A673 (cell line): ENCODE results near the gene GIN1. TPM values are rescaled to one million over a fixed set of nuclear protein-coding genes. Genes with fewer than 3 reads are reported as not detected.
A peak's percentile ranks its signal among the peaks of the same experiment; 100 is the strongest.

Experiments used
- BruUV-seq: library from RNA; stranded (reverse); fragments of 400-500 nt; replicated peaks from 2 replicates; lab custom pipeline; 2021; lab: Mats Ljungman, UMichigan
- CTCF ChIA-PET: fragments of 300-600 bp; sonication (Branson Sonifier 250); formaldehyde crosslinking; loops from one replicate; lab custom pipeline; 2022; ENCODE audit warnings: antibody characterized with exemption; lab: Charles Lee
- POLR2A ChIA-PET: fragments of 300-600 bp; sonication (Branson Sonifier 250); formaldehyde crosslinking; loops from one replicate; lab custom pipeline; 2022; ENCODE audit warnings: antibody characterized with exemption; ENCODE audit not compliant: low non-redundant PET; lab: Charles Lee
- DNase-seq: peaks from one replicate; pipeline ENCODE4 v3.0.0-alpha.2; 2015; ENCODE audit warnings: low spot score
- H3K27ac ChIP-seq: fragments of 200-600 bp; sonication (generic); 2 replicates; pipeline ENCODE4 v1.5.1; 2016; ENCODE audit warnings: mixed run types, low read depth, mild to moderate bottlenecking, mixed read lengths, antibody characterized with exemption, low read length; ENCODE audit not compliant: poor library complexity, severe bottlenecking
- H3K27me3 ChIP-seq: fragments of 200-600 bp; sonication (generic); replicated peaks from 2 replicates; pipeline ENCODE4 v1.6.1; 2017; ENCODE audit warnings: mixed run types, low read depth, mild to moderate bottlenecking, mixed read lengths, antibody characterized with exemption, low read length; ENCODE audit not compliant: insufficient read depth, poor library complexity
- H3K36me3 ChIP-seq: fragments of 200-600 bp; sonication (generic); 2 replicates; pipeline ENCODE4 v1.6.1; 2016; ENCODE audit warnings: mixed run types, mild to moderate bottlenecking, mixed read lengths, antibody characterized with exemption, low read length; ENCODE audit not compliant: insufficient read depth, poor library complexity, severe bottlenecking
- H3K4me1 ChIP-seq: fragments of 200-600 bp; sonication (generic); 2 replicates; pipeline ENCODE4 v1.6.1; 2017; ENCODE audit warnings: mixed run types, mild to moderate bottlenecking, mixed read lengths, antibody characterized with exemption, low read length; ENCODE audit not compliant: insufficient read depth, poor library complexity, severe bottlenecking
- H3K4me3 ChIP-seq: fragments of 200-600 bp; sonication (generic); 2 replicates; pipeline ENCODE4 v1.5.1; 2016; ENCODE audit warnings: low read depth, mixed run types, mild to moderate bottlenecking, mixed read lengths, low read length; ENCODE audit not compliant: poor library complexity, severe bottlenecking
- H3K9me3 ChIP-seq: fragments of 200-600 bp; sonication (generic); 2 replicates; pipeline ENCODE4 v1.6.1; 2016; ENCODE audit warnings: mixed run types, low read depth, mild to moderate bottlenecking, mixed read lengths, antibody characterized with exemption, low read length; ENCODE audit not compliant: poor library complexity, severe bottlenecking
- CTCF ChIP-seq: fragments of 300-800, 200-600 bp; sonication (generic); conservative IDR thresholded peaks from 2 replicates; pipeline ENCODE4 v1.5.1; 2017; ENCODE audit warnings: low read depth, mild to moderate bottlenecking, antibody characterized with exemption, low read length, moderate library complexity, mixed read lengths
- EZH2 ChIP-seq: fragments of 200-600 bp; sonication (generic); IDR thresholded peaks from 2 replicates; pipeline ENCODE4 v1.6.1; 2017; ENCODE audit warnings: borderline replicate concordance, low read depth, mild to moderate bottlenecking, mixed read lengths, antibody characterized with exemption, low read length; ENCODE audit not compliant: poor library complexity, severe bottlenecking
- intact Hi-C: fragments of 100-400 bp; cut with micrococcal nuclease; formaldehyde crosslinking; loops from one replicate; pipeline ENCODE4 v1.10.0; 2022; ENCODE audit not compliant: unreplicated experiment
- total RNA-seq: library from RNA; stranded (reverse); gene quantifications from 2 replicates; pipeline ENCODE4 v1.2.3, GENCODE V29; 2021

GIN1 gene
- total RNA-seq, 1 experiment from 2014 or later = 12.5 TPM

- BruUV-seq = no TSS peak
- H3K4me1 ChIP-seq = peaks cover 5% of the 10 kb centered on the region
- ChIA-PET POLR2A (no interaction called here), CTCF (no interaction called here)
- H3K36me3 ChIP-seq = no peaks in the 10 kb centered on the region
- intact Hi-C loops = loop anchor here (1.0 to 10.0 kb wide), 5 partner anchors 96 to 506 kb away; no protein-coding TSS in a partner anchor
- peak; percentile 77 for DNase-seq
- no peak overlapping the region for H3K27ac ChIP-seq
- no peaks in the 10 kb centered on the region for H3K27me3 ChIP-seq
- no peak overlapping the region for H3K4me3 ChIP-seq
- TF ChIP-seq CTCF (peak; percentile 63), EZH2 (no peak)
- H3K9me3 ChIP-seq = no peaks in the 10 kb centered on the region
Observed at GRCh38 chr5:103041071-103041676, 78.8 kb downstream of the GIN1 start.

GRCh38 chr5:103037673-103038455 is 82.1 kb downstream of the GIN1 start:
- H3K4me3 ChIP-seq = no peak overlapping the region
- intact Hi-C loops = loop anchor here (10.0 kb wide), 1 partner anchor 437 kb away; no protein-coding TSS in a partner anchor
- no peak overlapping the region for H3K27ac ChIP-seq
- DNase-seq = peak; percentile 42
- no TSS peak for BruUV-seq
- no peaks in the 10 kb centered on the region for H3K27me3 ChIP-seq
- CTCF ChIA-PET = interaction anchor here (1.0 kb wide), 1 partner anchor 357 kb away, joined by 3 read pairs; no protein-coding TSS in a partner anchor
- peaks cover 5% of the 10 kb centered on the region for H3K4me1 ChIP-seq
- TF ChIP-seq EZH2 (no peak), CTCF (peak; percentile 33; the same call in 1 of the 2 replicates)
- POLR2A ChIA-PET = no interaction called here
- no peaks in the 10 kb centered on the region for H3K36me3 ChIP-seq
- H3K9me3 ChIP-seq = no peaks in the 10 kb centered on the region

- intact Hi-C loops = loop anchor here (10.0 kb wide), 1 partner anchor 438 kb away; no protein-coding TSS in a partner anchor
- no peak for TF ChIP-seq CTCF
- TF ChIP-seq EZH2 = no peak
- ChIA-PET CTCF (no interaction called here), POLR2A (no interaction called here)
- Histone ChIP-seq H3K27me3 (no peaks in the 10 kb centered on the region), H3K4me1 (peaks cover 5% of the 10 kb centered on the region), H3K36me3 (no peaks in the 10 kb centered on the region), H3K9me3 (no peaks in the 10 kb centered on the region), H3K4me3 (no peak overlapping the region), H3K27ac (no peak overlapping the region)
- no peak for DNase-seq
- no TSS peak for BruUV-seq
Observed at GRCh38 chr5:103036601-103037000, 83.3 kb downstream of the GIN1 start.

Other genes starting within 250 kb of the GIN1 start
- 71.8 and 75.6 TPM in 2 replicates for gene PPIP5K2, start 163 bp upstream of the GIN1 start, total RNA-seq
- gene MACIR, start 138.6 kb upstream of the GIN1 start, total RNA-seq = 22.3 and 23.4 TPM in 2 replicates